ENCODE data around the gene IL31. TPM values are rescaled to one million over a fixed set of nuclear protein-coding genes. Genes with fewer than 3 reads are reported as not detected.

Gene IL31
- total RNA-seq: not detected in 2 replicates

- no peak within 1 kb of the TSS for H3K4me3 ChIP-seq (ENCODE audit: low read depth, low read length)
- TF ChIP-seq, protein P1, sequence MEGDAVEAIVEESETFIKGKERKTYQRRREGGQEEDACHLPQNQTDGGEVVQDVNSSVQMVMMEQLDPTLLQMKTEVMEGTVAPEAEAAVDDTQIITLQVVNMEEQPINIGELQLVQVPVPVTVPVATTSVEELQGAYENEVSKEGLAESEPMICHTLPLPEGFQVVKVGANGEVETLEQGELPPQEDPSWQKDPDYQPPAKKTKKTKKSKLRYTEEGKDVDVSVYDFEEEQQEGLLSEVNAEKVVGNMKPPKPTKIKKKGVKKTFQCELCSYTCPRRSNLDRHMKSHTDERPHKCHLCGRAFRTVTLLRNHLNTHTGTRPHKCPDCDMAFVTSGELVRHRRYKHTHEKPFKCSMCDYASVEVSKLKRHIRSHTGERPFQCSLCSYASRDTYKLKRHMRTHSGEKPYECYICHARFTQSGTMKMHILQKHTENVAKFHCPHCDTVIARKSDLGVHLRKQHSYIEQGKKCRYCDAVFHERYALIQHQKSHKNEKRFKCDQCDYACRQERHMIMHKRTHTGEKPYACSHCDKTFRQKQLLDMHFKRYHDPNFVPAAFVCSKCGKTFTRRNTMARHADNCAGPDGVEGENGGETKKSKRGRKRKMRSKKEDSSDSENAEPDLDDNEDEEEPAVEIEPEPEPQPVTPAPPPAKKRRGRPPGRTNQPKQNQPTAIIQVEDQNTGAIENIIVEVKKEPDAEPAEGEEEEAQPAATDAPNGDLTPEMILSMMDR (IDR thresholded peaks at IDR 0.05; ENCODE audit: insufficient read depth, low read length, poor library complexity, severe bottlenecking): no peak
- DNase-seq (ENCODE audit: low read depth): no peak
- no peaks in the 10 kb centered on the region for H3K36me3 ChIP-seq (ENCODE audit: control insufficient read depth, insufficient read depth, low read length)
- H3K27me3 ChIP-seq (ENCODE audit: control insufficient read depth, insufficient read depth, low read length): peaks cover 3% of the 10 kb centered on the region
These were observed at the start of gene IL31 for GRCh38 chr12:122174155-122174845. IL31 (minus strand) TSS chr12:122174221; CDS start chr12:122174172, 49 bp downstream.

- peaks cover 1% of the 10 kb centered on the region for H3K36me3 ChIP-seq (ENCODE audit: control insufficient read depth, insufficient read depth, low read length)
- H3K4me3 ChIP-seq (ENCODE audit: low read depth, low read length): no peak overlapping the region
- TF ChIP-seq, protein P1 (IDR thresholded peaks at IDR 0.05; ENCODE audit: insufficient read depth, low read length, poor library complexity, severe bottlenecking): no peak
- DNase-seq (ENCODE audit: low read depth): no peak
- H3K27me3 ChIP-seq (ENCODE audit: control insufficient read depth, insufficient read depth, low read length): no peaks in the 10 kb centered on the region
These were observed 42.4 kb upstream of the IL31 start for GRCh38 chr12:122216445-122216844.

GRCh38 chr12:122215771-122216170 lies 41.8 kb upstream of the IL31 start:
- H3K36me3 ChIP-seq (ENCODE audit: control insufficient read depth, insufficient read depth, low read length): peaks cover 1% of the 10 kb centered on the region
- no peak for DNase-seq (ENCODE audit: low read depth)
- H3K4me3 ChIP-seq (ENCODE audit: low read depth, low read length): no peak overlapping the region
- TF ChIP-seq, protein P1 (IDR thresholded peaks at IDR 0.05; ENCODE audit: insufficient read depth, low read length, poor library complexity, severe bottlenecking): no peak
- no peaks in the 10 kb centered on the region for H3K27me3 ChIP-seq (ENCODE audit: control insufficient read depth, insufficient read depth, low read length)

GRCh38 chr12:122208073-122208820 lies 34.2 kb upstream of the IL31 start:
- TF ChIP-seq, protein P1 (IDR thresholded peaks at IDR 0.05; ENCODE audit: insufficient read depth, low read length, poor library complexity, severe bottlenecking): no peak
- peaks cover 1% of the 10 kb centered on the region for H3K36me3 ChIP-seq (ENCODE audit: control insufficient read depth, insufficient read depth, low read length)
- peaks cover 27% of the 10 kb centered on the region for H3K27me3 ChIP-seq (ENCODE audit: control insufficient read depth, insufficient read depth, low read length)
- no peak overlapping the region for H3K4me3 ChIP-seq (ENCODE audit: low read depth, low read length)
- no peak for DNase-seq (ENCODE audit: low read depth)

- no peaks in the 10 kb centered on the region for H3K36me3 ChIP-seq (ENCODE audit: control insufficient read depth, insufficient read depth, low read length)
- peaks cover 27% of the 10 kb centered on the region for H3K27me3 ChIP-seq (ENCODE audit: control insufficient read depth, insufficient read depth, low read length)
- no peak overlapping the region for H3K4me3 ChIP-seq (ENCODE audit: low read depth, low read length)
- TF ChIP-seq, protein P1 (IDR thresholded peaks at IDR 0.05; ENCODE audit: insufficient read depth, low read length, poor library complexity, severe bottlenecking): no peak
- no peak for DNase-seq (ENCODE audit: low read depth)
These were observed 33.4 kb upstream of the IL31 start for GRCh38 chr12:122207391-122207790.

All from kidney epithelial cell (primary cell).